ENCODE measurements around the gene TNFAIP6.
"Not testable (repeated sequence)": the region's sequence is repeated elsewhere in the genome, so short reads cannot be mapped to it uniquely, and the experiment has no call there.

The TNFAIP6 gene

DNA sequence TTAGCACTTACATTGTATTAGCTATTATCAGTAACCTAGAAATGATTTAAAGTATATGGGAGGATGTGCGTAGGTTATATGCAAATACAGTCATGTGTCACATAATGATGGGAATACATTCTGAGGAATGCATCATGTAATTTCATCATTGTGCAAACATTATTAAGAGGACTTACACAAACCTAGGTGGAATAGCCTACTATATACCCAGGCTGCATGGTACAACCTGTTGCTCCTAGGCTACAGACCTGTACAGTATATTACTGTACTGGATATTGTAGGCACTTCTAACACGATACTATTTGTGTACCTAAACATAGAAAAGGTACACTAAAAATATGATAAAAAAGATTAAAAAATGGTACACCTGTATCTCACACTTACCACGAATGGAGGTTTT is 60.3 kb downstream of the TNFAIP6 start:
- DNase-seq (ENCODE audit: low spot score), result no peak

- DNase-seq (ENCODE audit: low spot score), result not testable (repeated sequence)
Measured at GRCh38 chr2:151421681-151422080, 64.3 kb downstream of the TNFAIP6 start.

GRCh38 chr2:151422917-151423439 is 65.6 kb downstream of the TNFAIP6 start:
- DNase-seq (ENCODE audit: low spot score), result no peak

- DNase-seq (ENCODE audit: low spot score), result no peak
Measured at GRCh38 chr2:151423760-151424159, 66.4 kb downstream of the TNFAIP6 start.
